Measurements from ENCODE around the gene ALG2. TPM values are rescaled to one million over a fixed set of nuclear protein-coding genes. Genes with fewer than 3 reads are reported as not detected.

Gene ALG2
- total and polyA plus RNA-seq, 9 of the 15 experiments (the other 6 are each of a cell fraction or from before 2014, with no cell fraction given) = 4.9 to 41.9 (median 20.2) TPM

DNA sequence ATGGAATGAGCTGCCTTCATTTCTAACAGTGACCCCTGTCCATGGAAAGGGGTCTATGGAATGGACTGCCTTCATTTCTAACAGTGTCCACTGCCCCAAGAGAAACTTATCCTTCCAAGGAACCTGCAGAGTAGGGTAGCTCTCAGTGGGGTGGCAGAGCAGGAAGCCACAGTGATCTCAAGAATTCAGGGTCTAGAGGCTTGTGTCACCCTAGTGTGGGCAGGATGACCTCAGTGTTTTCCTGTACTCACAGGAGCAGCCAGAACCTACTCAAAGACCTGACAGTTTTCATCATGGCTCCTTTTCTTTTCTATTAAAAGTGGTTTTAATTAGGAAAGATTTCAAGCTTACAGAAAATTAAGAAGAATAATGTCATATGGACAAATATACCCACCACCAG, 27.9 kb upstream of the ALG2 start:
- H3K4me1 ChIP-seq (replicated peaks in 1 of 2; ENCODE audit: control insufficient read depth in 2 of 2, insufficient read depth in 2 of 2, low read length in 2 of 2) = peaks cover 0 to 5% of the 10 kb centered on the region in 2 experiments; a peak in 3 of 5 replicates
- H3K9ac ChIP-seq (ENCODE audit: insufficient read depth in 1 of 2, low read depth in 2 of 2, low read length in 2 of 2) = no peak overlapping the region
- H3K36me3 ChIP-seq (ENCODE audit: control insufficient read depth, insufficient read depth, low read length) = no peaks in the 10 kb centered on the region
- TF ChIP-seq MCM7 (IDR thresholded peaks at IDR 0.05) = no peak
- no peak for TF ChIP-seq RBFOX2 (IDR thresholded peaks at IDR 0.05; ENCODE audit: low read depth, low read length)
- POLR2A ChIA-PET = no interaction called here
- H2AFZ ChIP-seq (ENCODE audit: low read depth, low read length) = no peak overlapping the region
- H3K4me3 ChIP-seq = no peak overlapping the region
- H3K4me2 ChIP-seq (ENCODE audit: insufficient read depth, low read length) = no peak overlapping the region
- H3K79me2 ChIP-seq (ENCODE audit: control insufficient read depth, insufficient read depth, low read length) = no peaks in the 10 kb centered on the region
- in situ Hi-C loops (cut with MboI) = loop anchor here (25.0 kb wide), 1 partner anchor 763 kb away; no protein-coding TSS in a partner anchor
- DNase-seq (ENCODE audit: extremely low read depth in 1 of 4, low spot score in 3 of 4) (no peak), FAIRE-seq (no peak), ATAC-seq (no peak)
- 0 out of 5 replicates have a peak, but pooled peaks cover 0 to 3% of the 10 kb centered on the region in 2 experiments for H3K27me3 ChIP-seq (ENCODE audit: control insufficient read depth in 2 of 2, insufficient read depth in 2 of 2, low read length in 2 of 2)
- H3K9me3 ChIP-seq (replicated peaks; ENCODE audit: control insufficient read depth, insufficient read depth, low read depth, low read length) = no peaks in the 10 kb centered on the region
- no TSS peak for BruUV-seq (replicated peaks)
- no peak overlapping the region for H3K27ac ChIP-seq (ENCODE audit: extremely low read depth, low read depth, low read length)
- H4K20me1 ChIP-seq (replicated peaks; ENCODE audit: control insufficient read depth, insufficient read depth, low read length) = no peaks in the 10 kb centered on the region
- H3K9me1 ChIP-seq (ENCODE audit: control insufficient read depth, insufficient read depth, low read length) = no peaks in the 10 kb centered on the region
- CTCF ChIA-PET (ENCODE audit: low intra/inter-chr PET ratio) = no interaction called here
- intact Hi-C loops (cut with micrococcal nuclease) = no loop called here

DNA sequence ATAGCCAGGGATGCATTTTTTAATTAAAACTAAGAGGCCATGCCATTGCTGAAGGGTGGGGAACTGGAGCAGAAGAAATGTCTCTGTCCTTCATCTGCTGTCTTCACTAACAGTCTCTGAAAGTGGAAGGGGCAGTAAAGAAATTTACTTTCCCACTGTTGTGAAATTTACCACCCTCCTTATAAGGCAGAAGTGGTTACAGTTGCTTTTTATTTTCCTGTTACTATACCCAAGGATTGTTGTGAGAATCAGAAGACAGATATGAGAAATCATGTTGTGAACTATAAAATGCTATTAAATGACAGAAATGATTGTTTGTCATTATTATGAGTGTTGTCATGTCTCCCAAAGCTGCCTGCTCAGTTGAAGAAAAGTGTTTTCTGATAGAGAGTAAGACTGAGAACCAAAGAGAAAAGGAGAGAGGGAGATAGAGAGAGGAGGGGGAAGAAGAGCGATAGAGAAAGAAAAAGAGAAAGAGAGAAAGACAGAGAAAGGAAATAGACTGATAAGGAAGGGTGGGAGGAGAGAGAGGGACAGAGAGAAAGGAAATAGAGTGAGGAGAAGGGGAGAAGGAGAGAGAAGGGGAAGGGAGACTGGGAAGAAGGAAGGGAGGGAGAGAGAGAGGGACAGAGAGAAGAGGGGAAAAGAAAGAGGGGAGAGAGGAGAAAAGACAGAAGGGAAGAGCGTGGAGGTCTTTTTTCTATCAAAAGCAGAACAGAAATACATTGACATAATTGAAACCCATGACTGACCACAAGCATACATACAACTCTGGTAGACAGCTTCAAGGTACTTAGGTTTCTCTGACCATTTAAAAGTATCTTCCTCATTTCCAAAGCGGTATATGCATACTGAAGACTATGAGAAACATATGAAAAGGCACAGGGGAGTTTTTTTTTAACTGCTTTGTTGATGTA, 22.9 kb upstream of the ALG2 start:
- H3K36me3 ChIP-seq (ENCODE audit: control insufficient read depth, insufficient read depth, low read length) = no peaks in the 10 kb centered on the region
- FAIRE-seq (no peak), DNase-seq (ENCODE audit: extremely low read depth in 1 of 4, low spot score in 3 of 4) (no peak), ATAC-seq (peak; percentile 56; the same call in 2 of the 3 replicates)
- H3K27me3 ChIP-seq (ENCODE audit: control insufficient read depth in 2 of 2, insufficient read depth in 2 of 2, low read length in 2 of 2) = no peaks in the 10 kb centered on the region
- WGBS (ENCODE audit: insufficient coverage, low coverage, missing lambda C conversion rate) = 2% methylated on average over 3 of the region's 3 CpGs
- ChIA-PET CTCF (ENCODE audit: low intra/inter-chr PET ratio) (no interaction called here), POLR2A (interaction anchor here (1.2 kb wide), 1 partner anchor 10 kb away, joined by 3 read pairs; no protein-coding TSS in a partner anchor)
- no peak overlapping the region for H3K4me3 ChIP-seq
- no peaks in the 10 kb centered on the region for H3K4me1 ChIP-seq (replicated peaks in 1 of 2; ENCODE audit: control insufficient read depth in 2 of 2, insufficient read depth in 2 of 2, low read length in 2 of 2)
- no peaks in the 10 kb centered on the region for H3K9me1 ChIP-seq (ENCODE audit: control insufficient read depth, insufficient read depth, low read length)
- H3K9me3 ChIP-seq (replicated peaks; ENCODE audit: control insufficient read depth, insufficient read depth, low read depth, low read length) = no peaks in the 10 kb centered on the region
- no peaks in the 10 kb centered on the region for H4K20me1 ChIP-seq (replicated peaks; ENCODE audit: control insufficient read depth, insufficient read depth, low read length)
- H3K9ac ChIP-seq (ENCODE audit: insufficient read depth in 1 of 2, low read depth in 2 of 2, low read length in 2 of 2) = no peak overlapping the region
- H3K27ac ChIP-seq (ENCODE audit: extremely low read depth, low read depth, low read length) = no peak overlapping the region
- no peaks in the 10 kb centered on the region for H3K79me2 ChIP-seq (ENCODE audit: control insufficient read depth, insufficient read depth, low read length)
- intact Hi-C loops (cut with micrococcal nuclease) = no loop called here
- in situ Hi-C loops (cut with MboI) = no loop called here
- H2AFZ ChIP-seq (ENCODE audit: low read depth, low read length) = no peak overlapping the region
- no peak overlapping the region for H3K4me2 ChIP-seq (ENCODE audit: insufficient read depth, low read length)
- no TSS peak for BruUV-seq (replicated peaks)
- TF ChIP-seq PCBP2 (IDR thresholded peaks at IDR 0.05; ENCODE audit: low read depth, low read length, poor library complexity, severe bottlenecking) (no peak), ATF1 (CRISPR knock-in tag; IDR thresholded peaks at IDR 0.05) (no peak), ATF1 (tag; IDR thresholded peaks at IDR 0.05) (no peak), ZNF79 (CRISPR knock-in tag; IDR thresholded peaks at IDR 0.05; ENCODE audit: low read depth) (no peak), RBM34 (IDR thresholded peaks at IDR 0.05; ENCODE audit: borderline replicate concordance, insufficient read depth, low read length) (no peak), RFX1 (IDR thresholded peaks at IDR 0.05) (no peak), ELF2 (CRISPR knock-in tag; IDR thresholded peaks at IDR 0.05) (no peak), NEUROD1 (IDR thresholded peaks at IDR 0.05; ENCODE audit: borderline replicate concordance, low read depth, low read length, partially characterized antibody) (no peak), HNRNPUL1 (IDR thresholded peaks at IDR 0.05; ENCODE audit: low read length) (no peak)
- TF ChIP-seq, protein P1, sequence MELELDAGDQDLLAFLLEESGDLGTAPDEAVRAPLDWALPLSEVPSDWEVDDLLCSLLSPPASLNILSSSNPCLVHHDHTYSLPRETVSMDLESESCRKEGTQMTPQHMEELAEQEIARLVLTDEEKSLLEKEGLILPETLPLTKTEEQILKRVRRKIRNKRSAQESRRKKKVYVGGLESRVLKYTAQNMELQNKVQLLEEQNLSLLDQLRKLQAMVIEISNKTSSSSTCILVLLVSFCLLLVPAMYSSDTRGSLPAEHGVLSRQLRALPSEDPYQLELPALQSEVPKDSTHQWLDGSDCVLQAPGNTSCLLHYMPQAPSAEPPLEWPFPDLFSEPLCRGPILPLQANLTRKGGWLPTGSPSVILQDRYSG (tag; conservative IDR thresholded peaks at IDR 0.05; ENCODE audit: low read depth) = no peak
- TF ChIP-seq, protein P2, sequence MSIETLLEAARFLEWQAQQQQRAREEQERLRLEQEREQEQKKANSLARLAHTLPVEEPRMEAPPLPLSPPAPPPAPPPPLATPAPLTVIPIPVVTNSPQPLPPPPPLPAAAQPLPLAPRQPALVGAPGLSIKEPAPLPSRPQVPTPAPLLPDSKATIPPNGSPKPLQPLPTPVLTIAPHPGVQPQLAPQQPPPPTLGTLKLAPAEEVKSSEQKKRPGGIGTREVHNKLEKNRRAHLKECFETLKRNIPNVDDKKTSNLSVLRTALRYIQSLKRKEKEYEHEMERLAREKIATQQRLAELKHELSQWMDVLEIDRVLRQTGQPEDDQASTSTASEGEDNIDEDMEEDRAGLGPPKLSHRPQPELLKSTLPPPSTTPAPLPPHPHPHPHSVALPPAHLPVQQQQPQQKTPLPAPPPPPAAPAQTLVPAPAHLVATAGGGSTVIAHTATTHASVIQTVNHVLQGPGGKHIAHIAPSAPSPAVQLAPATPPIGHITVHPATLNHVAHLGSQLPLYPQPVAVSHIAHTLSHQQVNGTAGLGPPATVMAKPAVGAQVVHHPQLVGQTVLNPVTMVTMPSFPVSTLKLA (conservative IDR thresholded peaks at IDR 0.05) = no peak
